Gastroesophageal sphincter (tissue), 3 donors: Measurements from ENCODE around the gene SCARB2.

ENCODE experiments used
- CTCF ChIP-seq, 4 experiments: fragments of 200-600 bp in 2 of 4; fragments of 450-650 bp in 2 of 4; sonication (generic) in 1 of 4; IDR thresholded peaks; one replicate each; pipeline ENCODE4 v1.5.1; 2017 to 2019; ENCODE audit warnings: antibody characterized with exemption in 4 of 4, mild to moderate bottlenecking in 2 of 4, moderate library complexity in 2 of 4
- POLR2A ChIP-seq, 2 donors: fragments of 450-650 bp; IDR thresholded peaks; one replicate each; pipeline ENCODE4 v1.6.1; 2017; ENCODE audit warnings: antibody characterized with exemption in 2 of 2, mild to moderate bottlenecking in 2 of 2, moderate library complexity in 1 of 2

- no peak for TF ChIP-seq CTCF (IDR thresholded peaks at IDR 0.05)
- TF ChIP-seq POLR2A (IDR thresholded peaks at IDR 0.05) = no peak
Measured at GRCh38 chr4:76188149-76188548, 25.5 kb downstream of the SCARB2 start.
